Measurements from ENCODE around the gene PHGDH. TPM values are rescaled to one million over a fixed set of nuclear protein-coding genes. Genes with fewer than 3 reads are reported as not detected.

The PHGDH gene
- total and polyA plus RNA-seq, 9 of the 15 experiments (the other 6 are each of a cell fraction or from before 2014, with no cell fraction given), result 6.7 to 84.2 (median 36.2) TPM

DNA sequence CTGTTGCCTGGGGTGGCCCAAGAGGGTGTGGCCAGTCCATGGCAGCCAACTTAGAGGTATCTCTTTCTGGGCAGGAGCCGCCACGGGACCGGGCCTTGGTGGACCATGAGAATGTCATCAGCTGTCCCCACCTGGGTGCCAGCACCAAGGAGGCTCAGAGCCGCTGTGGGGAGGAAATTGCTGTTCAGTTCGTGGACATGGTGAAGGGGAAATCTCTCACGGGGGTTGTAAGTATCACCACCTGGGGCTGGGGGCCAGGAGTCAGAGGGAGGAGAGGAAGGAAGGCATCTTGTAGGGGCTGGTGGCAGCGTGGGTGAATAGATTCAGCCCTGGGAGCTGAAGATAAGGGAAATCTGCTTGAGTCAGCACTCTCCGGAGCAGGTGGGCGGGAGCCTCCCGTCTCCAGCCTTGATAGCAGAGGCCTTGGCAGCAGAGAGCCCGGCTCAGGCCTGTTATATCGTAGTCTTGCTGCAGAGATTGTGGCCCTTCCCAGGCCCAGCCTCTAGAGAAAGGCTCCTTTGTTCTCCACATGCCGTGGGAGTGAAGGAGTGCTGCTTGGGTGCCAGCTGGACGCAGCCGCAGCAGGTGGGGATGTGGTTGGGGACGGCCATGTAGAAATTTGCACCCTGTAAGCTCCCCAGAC, 25.4 kb downstream of the PHGDH start (continued):
- TF ChIP-seq, protein P1, sequence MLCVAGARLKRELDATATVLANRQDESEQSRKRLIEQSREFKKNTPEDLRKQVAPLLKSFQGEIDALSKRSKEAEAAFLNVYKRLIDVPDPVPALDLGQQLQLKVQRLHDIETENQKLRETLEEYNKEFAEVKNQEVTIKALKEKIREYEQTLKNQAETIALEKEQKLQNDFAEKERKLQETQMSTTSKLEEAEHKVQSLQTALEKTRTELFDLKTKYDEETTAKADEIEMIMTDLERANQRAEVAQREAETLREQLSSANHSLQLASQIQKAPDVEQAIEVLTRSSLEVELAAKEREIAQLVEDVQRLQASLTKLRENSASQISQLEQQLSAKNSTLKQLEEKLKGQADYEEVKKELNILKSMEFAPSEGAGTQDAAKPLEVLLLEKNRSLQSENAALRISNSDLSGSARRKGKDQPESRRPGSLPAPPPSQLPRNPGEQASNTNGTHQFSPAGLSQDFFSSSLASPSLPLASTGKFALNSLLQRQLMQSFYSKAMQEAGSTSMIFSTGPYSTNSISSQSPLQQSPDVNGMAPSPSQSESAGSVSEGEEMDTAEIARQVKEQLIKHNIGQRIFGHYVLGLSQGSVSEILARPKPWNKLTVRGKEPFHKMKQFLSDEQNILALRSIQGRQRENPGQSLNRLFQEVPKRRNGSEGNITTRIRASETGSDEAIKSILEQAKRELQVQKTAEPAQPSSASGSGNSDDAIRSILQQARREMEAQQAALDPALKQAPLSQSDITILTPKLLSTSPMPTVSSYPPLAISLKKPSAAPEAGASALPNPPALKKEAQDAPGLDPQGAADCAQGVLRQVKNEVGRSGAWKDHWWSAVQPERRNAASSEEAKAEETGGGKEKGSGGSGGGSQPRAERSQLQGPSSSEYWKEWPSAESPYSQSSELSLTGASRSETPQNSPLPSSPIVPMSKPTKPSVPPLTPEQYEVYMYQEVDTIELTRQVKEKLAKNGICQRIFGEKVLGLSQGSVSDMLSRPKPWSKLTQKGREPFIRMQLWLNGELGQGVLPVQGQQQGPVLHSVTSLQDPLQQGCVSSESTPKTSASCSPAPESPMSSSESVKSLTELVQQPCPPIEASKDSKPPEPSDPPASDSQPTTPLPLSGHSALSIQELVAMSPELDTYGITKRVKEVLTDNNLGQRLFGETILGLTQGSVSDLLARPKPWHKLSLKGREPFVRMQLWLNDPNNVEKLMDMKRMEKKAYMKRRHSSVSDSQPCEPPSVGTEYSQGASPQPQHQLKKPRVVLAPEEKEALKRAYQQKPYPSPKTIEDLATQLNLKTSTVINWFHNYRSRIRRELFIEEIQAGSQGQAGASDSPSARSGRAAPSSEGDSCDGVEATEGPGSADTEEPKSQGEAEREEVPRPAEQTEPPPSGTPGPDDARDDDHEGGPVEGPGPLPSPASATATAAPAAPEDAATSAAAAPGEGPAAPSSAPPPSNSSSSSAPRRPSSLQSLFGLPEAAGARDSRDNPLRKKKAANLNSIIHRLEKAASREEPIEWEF (CRISPR knock-in tag; IDR thresholded peaks at IDR 0.05), result peak; percentile 91
- TF ChIP-seq PURB (CRISPR knock-in tag; IDR thresholded peaks at IDR 0.05; ENCODE audit: low read depth), result no peak
- no peak for TF ChIP-seq NFIX (CRISPR knock-in tag; IDR thresholded peaks at IDR 0.05; ENCODE audit: low read depth)

DNA sequence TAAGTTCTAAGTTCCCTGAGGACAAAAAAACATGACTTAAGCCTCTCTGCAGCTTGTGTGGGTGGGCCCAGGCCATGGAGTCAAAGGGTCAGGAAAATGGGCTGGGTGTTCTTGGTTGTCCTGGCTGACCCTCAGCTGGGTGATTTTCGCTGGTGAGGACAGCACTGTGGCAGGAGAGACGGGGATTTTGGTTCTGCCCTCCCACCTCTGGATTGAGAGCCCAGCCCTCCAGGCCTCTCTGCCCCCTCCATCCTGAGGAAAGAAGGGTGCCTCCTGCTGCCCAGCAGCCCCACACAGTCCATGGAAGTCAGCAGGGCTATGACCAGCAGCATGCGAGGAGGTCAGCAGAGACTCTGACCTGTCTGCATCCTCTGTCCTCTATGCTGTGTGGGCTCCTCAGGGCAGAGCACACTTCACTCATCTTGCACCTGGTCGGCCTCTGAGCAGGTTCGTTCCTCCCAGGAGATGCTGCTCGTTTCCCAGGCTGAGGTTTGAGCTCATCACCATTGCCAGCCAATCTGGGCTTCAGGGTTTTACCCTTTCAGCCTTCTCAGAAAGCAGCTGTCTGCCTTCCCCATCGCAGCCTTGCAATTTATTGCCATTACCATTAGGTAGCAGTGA, 26.5 kb downstream of the PHGDH start:
- H3K36me3 ChIP-seq (ENCODE audit: control insufficient read depth, insufficient read depth, low read length), result peaks cover 11% of the 10 kb centered on the region; the same call in 1 of the 3 replicates
- BruUV-seq (replicated peaks), result no TSS peak
- H3K79me2 ChIP-seq (ENCODE audit: control insufficient read depth, insufficient read depth, low read length), result no peaks in the 10 kb centered on the region
- 0 out of 2 replicates have a peak, but pooled peaks cover 6% of the 10 kb centered on the region for H3K9me3 ChIP-seq (replicated peaks; ENCODE audit: control insufficient read depth, insufficient read depth, low read depth, low read length)
- POLR2A ChIA-PET, result interaction anchor here (0.6 to 1.6 kb wide), 4 partner anchors 10 to 229 kb away, joined by 3 to 10 read pairs (median 4); no protein-coding TSS in a partner anchor
- H3K9ac ChIP-seq (ENCODE audit: insufficient read depth in 1 of 2, low read depth in 2 of 2, low read length in 2 of 2), result peak overlapping the region in 1 of 2 experiments; percentile 15; a peak in 1 of 4 replicates
- no peak overlapping the region for H3K4me2 ChIP-seq (ENCODE audit: insufficient read depth, low read length)
- H3K4me3 ChIP-seq, result no peak overlapping the region
- in situ Hi-C loops (cut with MboI), result no loop called here
- no peak for FAIRE-seq
- no peak for DNase-seq (ENCODE audit: extremely low read depth in 1 of 4, low spot score in 3 of 4)
- H4K20me1 ChIP-seq (replicated peaks; ENCODE audit: control insufficient read depth, insufficient read depth, low read length), result peaks cover 45% of the 10 kb centered on the region
- no peak overlapping the region for H3K27ac ChIP-seq (ENCODE audit: extremely low read depth, low read depth, low read length)
- intact Hi-C loops (cut with micrococcal nuclease), result no loop called here
- CTCF ChIA-PET (ENCODE audit: low intra/inter-chr PET ratio), result no interaction called here
- ATAC-seq, result no peak
- peaks cover 9% of the 10 kb centered on the region for H3K9me1 ChIP-seq (ENCODE audit: control insufficient read depth, insufficient read depth, low read length)
- no peak overlapping the region for H2AFZ ChIP-seq (ENCODE audit: low read depth, low read length)
- no peaks in the 10 kb centered on the region; a peak in 1 of 5 replicates for H3K27me3 ChIP-seq (ENCODE audit: control insufficient read depth in 2 of 2, insufficient read depth in 2 of 2, low read length in 2 of 2)
- peaks cover 11 to 14% of the 10 kb centered on the region in 2 experiments for H3K4me1 ChIP-seq (replicated peaks in 1 of 2; ENCODE audit: control insufficient read depth in 2 of 2, insufficient read depth in 2 of 2, low read length in 2 of 2)
- TF ChIP-seq, protein P2, sequence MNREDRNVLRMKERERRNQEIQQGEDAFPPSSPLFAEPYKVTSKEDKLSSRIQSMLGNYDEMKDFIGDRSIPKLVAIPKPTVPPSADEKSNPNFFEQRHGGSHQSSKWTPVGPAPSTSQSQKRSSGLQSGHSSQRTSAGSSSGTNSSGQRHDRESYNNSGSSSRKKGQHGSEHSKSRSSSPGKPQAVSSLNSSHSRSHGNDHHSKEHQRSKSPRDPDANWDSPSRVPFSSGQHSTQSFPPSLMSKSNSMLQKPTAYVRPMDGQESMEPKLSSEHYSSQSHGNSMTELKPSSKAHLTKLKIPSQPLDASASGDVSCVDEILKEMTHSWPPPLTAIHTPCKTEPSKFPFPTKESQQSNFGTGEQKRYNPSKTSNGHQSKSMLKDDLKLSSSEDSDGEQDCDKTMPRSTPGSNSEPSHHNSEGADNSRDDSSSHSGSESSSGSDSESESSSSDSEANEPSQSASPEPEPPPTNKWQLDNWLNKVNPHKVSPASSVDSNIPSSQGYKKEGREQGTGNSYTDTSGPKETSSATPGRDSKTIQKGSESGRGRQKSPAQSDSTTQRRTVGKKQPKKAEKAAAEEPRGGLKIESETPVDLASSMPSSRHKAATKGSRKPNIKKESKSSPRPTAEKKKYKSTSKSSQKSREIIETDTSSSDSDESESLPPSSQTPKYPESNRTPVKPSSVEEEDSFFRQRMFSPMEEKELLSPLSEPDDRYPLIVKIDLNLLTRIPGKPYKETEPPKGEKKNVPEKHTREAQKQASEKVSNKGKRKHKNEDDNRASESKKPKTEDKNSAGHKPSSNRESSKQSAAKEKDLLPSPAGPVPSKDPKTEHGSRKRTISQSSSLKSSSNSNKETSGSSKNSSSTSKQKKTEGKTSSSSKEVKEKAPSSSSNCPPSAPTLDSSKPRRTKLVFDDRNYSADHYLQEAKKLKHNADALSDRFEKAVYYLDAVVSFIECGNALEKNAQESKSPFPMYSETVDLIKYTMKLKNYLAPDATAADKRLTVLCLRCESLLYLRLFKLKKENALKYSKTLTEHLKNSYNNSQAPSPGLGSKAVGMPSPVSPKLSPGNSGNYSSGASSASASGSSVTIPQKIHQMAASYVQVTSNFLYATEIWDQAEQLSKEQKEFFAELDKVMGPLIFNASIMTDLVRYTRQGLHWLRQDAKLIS (CRISPR knock-in tag; IDR thresholded peaks at IDR 0.05), result no peak
- TF ChIP-seq POLR2G (IDR thresholded peaks at IDR 0.05; ENCODE audit: low read depth, low read length), result 0 out of 2 replicates have a peak, but pooled peaks have one; percentile 42
- no peak for TF ChIP-seq BCL6 (CRISPR knock-in tag; IDR thresholded peaks at IDR 0.05)
- 63% methylated on average over 7 of the region's 7 CpGs for WGBS (ENCODE audit: insufficient coverage, low coverage, missing lambda C conversion rate)

All from K562 (cell line).